ENCODE data around the gene NFIL3.

DNA sequence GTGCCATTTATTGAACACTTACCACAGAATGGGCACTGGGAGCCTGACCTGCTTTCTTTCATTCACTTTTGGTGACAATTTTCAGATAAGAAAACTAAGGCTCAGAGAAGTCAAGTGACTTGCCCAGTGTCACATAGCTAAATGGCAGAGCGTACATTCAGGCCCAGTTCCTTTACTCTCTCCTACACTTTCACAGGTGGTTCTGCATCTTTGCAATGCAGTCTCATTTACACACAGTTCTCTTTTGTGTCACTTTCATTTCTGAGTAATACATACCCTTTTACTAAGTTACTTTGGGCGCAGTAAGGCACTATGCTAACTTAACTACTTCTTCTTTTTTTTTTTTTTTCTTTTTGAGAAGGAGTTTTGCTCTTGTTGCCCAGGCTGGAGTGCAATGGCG is 8.3 kb downstream of the NFIL3 start:
- TF ChIP-seq, protein P1, sequence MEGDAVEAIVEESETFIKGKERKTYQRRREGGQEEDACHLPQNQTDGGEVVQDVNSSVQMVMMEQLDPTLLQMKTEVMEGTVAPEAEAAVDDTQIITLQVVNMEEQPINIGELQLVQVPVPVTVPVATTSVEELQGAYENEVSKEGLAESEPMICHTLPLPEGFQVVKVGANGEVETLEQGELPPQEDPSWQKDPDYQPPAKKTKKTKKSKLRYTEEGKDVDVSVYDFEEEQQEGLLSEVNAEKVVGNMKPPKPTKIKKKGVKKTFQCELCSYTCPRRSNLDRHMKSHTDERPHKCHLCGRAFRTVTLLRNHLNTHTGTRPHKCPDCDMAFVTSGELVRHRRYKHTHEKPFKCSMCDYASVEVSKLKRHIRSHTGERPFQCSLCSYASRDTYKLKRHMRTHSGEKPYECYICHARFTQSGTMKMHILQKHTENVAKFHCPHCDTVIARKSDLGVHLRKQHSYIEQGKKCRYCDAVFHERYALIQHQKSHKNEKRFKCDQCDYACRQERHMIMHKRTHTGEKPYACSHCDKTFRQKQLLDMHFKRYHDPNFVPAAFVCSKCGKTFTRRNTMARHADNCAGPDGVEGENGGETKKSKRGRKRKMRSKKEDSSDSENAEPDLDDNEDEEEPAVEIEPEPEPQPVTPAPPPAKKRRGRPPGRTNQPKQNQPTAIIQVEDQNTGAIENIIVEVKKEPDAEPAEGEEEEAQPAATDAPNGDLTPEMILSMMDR (IDR thresholded peaks at IDR 0.05) = no peak
- TF ChIP-seq POLR2AphosphoS5 (IDR thresholded peaks at IDR 0.05) = no peak

Measured in esophagus muscularis mucosa (tissue), 3 donors.